ENCODE results near the gene DPY19L1. TPM values are rescaled to one million over a fixed set of nuclear protein-coding genes. Genes with fewer than 3 reads are reported as not detected.
"Not testable (repeated sequence)": the region's sequence is repeated elsewhere in the genome, so short reads cannot be mapped to it uniquely, and the experiment has no call there.

The DPY19L1 gene
- polyA plus RNA-seq, 1 donor from 2014 or later, result 6.3 TPM

- no peak overlapping the region for H3K4me2 ChIP-seq (ENCODE audit: low read length)
- no peaks in the 10 kb centered on the region for H3F3A ChIP-seq (ENCODE audit: insufficient read depth, low read length, poor library complexity, severe bottlenecking)
- H3K27ac ChIP-seq (ENCODE audit: low read length), result no peak overlapping the region
- TF ChIP-seq POLR2AphosphoS5 (IDR thresholded peaks at IDR 0.05), result no peak
- no peak for TF ChIP-seq EZH2 (IDR thresholded peaks at IDR 0.05; ENCODE audit: borderline replicate concordance, insufficient read depth, low read length, poor library complexity, severe bottlenecking)
- no peak for TF ChIP-seq MXI1 (conservative IDR thresholded peaks at IDR 0.05; ENCODE audit: poor library complexity, severe bottlenecking)
- no peak for TF ChIP-seq RAD21 (conservative IDR thresholded peaks at IDR 0.05)
- no peak for TF ChIP-seq SMC3 (conservative IDR thresholded peaks at IDR 0.05; ENCODE audit: poor library complexity)
- no peak for TF ChIP-seq REST (IDR thresholded peaks at IDR 0.05; ENCODE audit: borderline replicate concordance)
- no peak for TF ChIP-seq TAF1 (IDR thresholded peaks at IDR 0.05; ENCODE audit: low read depth)
- no peak for TF ChIP-seq EP300 (conservative IDR thresholded peaks at IDR 0.05; ENCODE audit: poor library complexity, severe bottlenecking)
- TF ChIP-seq CTCF (IDR thresholded peaks at IDR 0.05; ENCODE audit: poor library complexity, severe bottlenecking), result no peak
- H2AFZ ChIP-seq (ENCODE audit: low read depth, low read length), result no peak overlapping the region
- H3K36me3 ChIP-seq (ENCODE audit: insufficient read depth, low read length), result no peaks in the 10 kb centered on the region
- no peaks in the 10 kb centered on the region for H3K27me3 ChIP-seq (ENCODE audit: insufficient read depth, low read depth, low read length)
- H3K9ac ChIP-seq (ENCODE audit: low read length), result no peak overlapping the region
- H3K79me2 ChIP-seq (replicated peaks; ENCODE audit: insufficient read depth, low read length), result no peaks in the 10 kb centered on the region
- no peaks in the 10 kb centered on the region for H3K9me3 ChIP-seq (ENCODE audit: low read length)
- H3K4me3 ChIP-seq (ENCODE audit: low read length), result no peak overlapping the region
- no peaks in the 10 kb centered on the region for H3K9me2 ChIP-seq (ENCODE audit: insufficient read depth, low read length)
- H4K20me1 ChIP-seq (ENCODE audit: insufficient read depth), result no peaks in the 10 kb centered on the region
Measured at GRCh38 chr7:35003679-35004303, 33.5 kb downstream of the DPY19L1 start.

GRCh38 chr7:35003177-35003650 is 34.1 kb downstream of the DPY19L1 start:
- not testable (repeated sequence) for H3K9me2 ChIP-seq (ENCODE audit: insufficient read depth, low read length); H3K79me2 ChIP-seq (replicated peaks; ENCODE audit: insufficient read depth, low read length); H3K9ac ChIP-seq (ENCODE audit: low read length); H3K4me2 ChIP-seq (ENCODE audit: low read length); H3K36me3 ChIP-seq (ENCODE audit: insufficient read depth, low read length); H3K9me3 ChIP-seq (ENCODE audit: low read length); H3K4me3 ChIP-seq (ENCODE audit: low read length); H2AFZ ChIP-seq (ENCODE audit: low read depth, low read length); H3K27ac ChIP-seq (ENCODE audit: low read length); H4K20me1 ChIP-seq (ENCODE audit: insufficient read depth); H3K27me3 ChIP-seq (ENCODE audit: insufficient read depth, low read depth, low read length); H3F3A ChIP-seq (ENCODE audit: insufficient read depth, low read length, poor library complexity, severe bottlenecking)

DNA sequence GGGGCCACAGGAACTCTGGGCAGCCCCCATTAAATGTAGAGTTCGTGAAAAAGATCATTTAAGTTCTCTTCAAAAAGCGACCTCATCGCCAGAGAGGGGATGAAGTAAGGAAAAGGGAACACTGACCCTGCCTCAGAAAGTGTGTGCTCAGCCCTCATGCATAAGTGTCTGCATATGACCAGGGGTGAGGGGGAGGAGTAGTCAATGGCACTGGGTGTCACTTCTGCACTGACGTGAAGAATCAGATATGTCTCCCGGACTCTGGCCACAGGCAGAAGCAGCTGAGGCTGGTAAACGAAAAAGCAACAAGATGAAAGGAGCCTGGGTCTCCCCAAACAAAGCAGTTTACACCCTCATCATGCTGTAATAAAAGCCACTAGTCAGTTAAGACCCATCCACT is 39.0 kb downstream of the DPY19L1 start:
- not testable (repeated sequence) for H3K79me2 ChIP-seq (replicated peaks; ENCODE audit: insufficient read depth, low read length); H3K4me3 ChIP-seq (ENCODE audit: low read length); H3K36me3 ChIP-seq (ENCODE audit: insufficient read depth, low read length); H3K27ac ChIP-seq (ENCODE audit: low read length); H3K9me3 ChIP-seq (ENCODE audit: low read length); H3K27me3 ChIP-seq (ENCODE audit: insufficient read depth, low read depth, low read length); H3K9me2 ChIP-seq (ENCODE audit: insufficient read depth, low read length); H3K4me2 ChIP-seq (ENCODE audit: low read length); H4K20me1 ChIP-seq (ENCODE audit: insufficient read depth); H3K9ac ChIP-seq (ENCODE audit: low read length); H3F3A ChIP-seq (ENCODE audit: insufficient read depth, low read length, poor library complexity, severe bottlenecking); H2AFZ ChIP-seq (ENCODE audit: low read depth, low read length)

DNA sequence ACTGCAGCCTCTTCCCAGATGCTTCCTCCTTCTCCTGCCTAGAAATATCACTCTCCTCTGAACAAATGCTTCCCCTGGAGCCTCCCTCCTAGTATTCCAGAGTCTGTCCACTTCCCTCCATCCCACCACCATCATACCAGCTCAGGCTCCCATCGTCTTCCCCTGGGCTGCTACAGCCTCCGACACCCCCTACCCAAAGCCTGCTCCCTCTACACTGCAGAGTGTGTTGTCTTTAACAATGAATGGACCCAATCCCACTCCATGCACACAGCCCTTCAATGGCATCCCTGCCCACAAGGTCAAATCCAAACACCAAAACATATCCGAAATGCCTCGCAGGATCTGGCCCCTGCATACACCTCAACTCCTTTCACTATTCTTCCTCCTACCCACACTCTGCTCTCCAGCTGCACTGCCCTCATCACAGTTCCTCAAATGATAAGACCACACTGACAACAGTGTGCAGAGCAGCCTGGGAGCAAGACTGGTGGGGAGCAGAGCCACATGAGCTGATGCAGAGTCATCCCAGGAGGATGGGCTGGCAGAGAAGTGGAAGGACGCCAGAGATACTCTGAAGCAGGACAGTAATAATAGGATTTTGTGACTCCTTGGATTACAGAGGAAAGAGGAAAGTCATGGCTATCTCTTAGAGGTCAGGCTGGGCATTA is 40.7 kb downstream of the DPY19L1 start:
- H3K9me2 ChIP-seq (ENCODE audit: insufficient read depth, low read length); H3K27ac ChIP-seq (ENCODE audit: low read length); H3F3A ChIP-seq (ENCODE audit: insufficient read depth, low read length, poor library complexity, severe bottlenecking); H4K20me1 ChIP-seq (ENCODE audit: insufficient read depth); H3K27me3 ChIP-seq (ENCODE audit: insufficient read depth, low read depth, low read length); H3K9me3 ChIP-seq (ENCODE audit: low read length); H3K4me3 ChIP-seq (ENCODE audit: low read length); H3K36me3 ChIP-seq (ENCODE audit: insufficient read depth, low read length); H3K9ac ChIP-seq (ENCODE audit: low read length); H2AFZ ChIP-seq (ENCODE audit: low read depth, low read length); H3K79me2 ChIP-seq (replicated peaks; ENCODE audit: insufficient read depth, low read length); H3K4me2 ChIP-seq (ENCODE audit: low read length): not testable (repeated sequence)

Data from neural cell (in vitro differentiated cells).